ENCODE data around the gene AMMECR1.

Gene AMMECR1

GRCh38 chrX:110173192-110174175 is 144.4 kb downstream of the AMMECR1 start:
- H3K4me2 ChIP-seq (ENCODE audit: low read depth, low read length), result no peak overlapping the region

GRCh38 chrX:110172215-110172614 is 145.7 kb downstream of the AMMECR1 start:
- H2AFZ ChIP-seq (ENCODE audit: low read length), result no peak overlapping the region
- no peaks in the 10 kb centered on the region for H4K20me1 ChIP-seq (ENCODE audit: insufficient read depth, low read length)
- H3K36me3 ChIP-seq (replicated peaks; ENCODE audit: insufficient read depth, low read length), result no peaks in the 10 kb centered on the region
- no peaks in the 10 kb centered on the region for H3K4me1 ChIP-seq (ENCODE audit: low read length)
- H3K9ac ChIP-seq (ENCODE audit: low read length), result no peak overlapping the region
- H3K4me3 ChIP-seq (ENCODE audit: low read length), result no peak overlapping the region
- H3K9me2 ChIP-seq (replicated peaks; ENCODE audit: insufficient read depth, low read length), result no peaks in the 10 kb centered on the region
- no peaks in the 10 kb centered on the region for H3K27me3 ChIP-seq (replicated peaks; ENCODE audit: insufficient read depth, low read length)
- H3K9me3 ChIP-seq (replicated peaks; ENCODE audit: insufficient read depth, low read length), result no peaks in the 10 kb centered on the region
- no peaks in the 10 kb centered on the region for H3F3A ChIP-seq (ENCODE audit: insufficient read depth, low read length)
- no peak for DNase-seq
- H3K79me2 ChIP-seq (ENCODE audit: low read length), result peaks cover 4% of the 10 kb centered on the region; the same call in 1 of the 2 replicates
- no peak overlapping the region for H3K4me2 ChIP-seq (ENCODE audit: low read depth, low read length)
- TF ChIP-seq CTCF (IDR thresholded peaks at IDR 0.05; ENCODE audit: low read length), result no peak
- TF ChIP-seq EZH2 (optimal IDR thresholded peaks at IDR 0.05; ENCODE audit: low read depth, low read length), result no peak
- TF ChIP-seq EZH2phosphoT487 (IDR thresholded peaks at IDR 0.05; ENCODE audit: low read length), result no peak
- H3K27ac ChIP-seq (ENCODE audit: low read length), result no peak overlapping the region

More at GRCh38 chrX:110173192-110174175, 144.4 kb downstream of the AMMECR1 start:
- Histone ChIP-seq H3K4me1 (ENCODE audit: low read length) (no peaks in the 10 kb centered on the region), H2AFZ (ENCODE audit: low read length) (no peak overlapping the region), H3K9me3 (replicated peaks; ENCODE audit: insufficient read depth, low read length) (no peaks in the 10 kb centered on the region), H3F3A (ENCODE audit: insufficient read depth, low read length) (no peaks in the 10 kb centered on the region), H3K27me3 (replicated peaks; ENCODE audit: insufficient read depth, low read length) (no peaks in the 10 kb centered on the region), H3K27ac (ENCODE audit: low read length) (no peak overlapping the region), H3K79me2 (ENCODE audit: low read length) (peaks cover 4% of the 10 kb centered on the region; the same call in 1 of the 2 replicates), H3K36me3 (replicated peaks; ENCODE audit: insufficient read depth, low read length) (no peaks in the 10 kb centered on the region), H3K9ac (ENCODE audit: low read length) (no peak overlapping the region), H3K9me2 (replicated peaks; ENCODE audit: insufficient read depth, low read length) (no peaks in the 10 kb centered on the region), H3K4me3 (ENCODE audit: low read length) (no peak overlapping the region), H4K20me1 (ENCODE audit: insufficient read depth, low read length) (no peaks in the 10 kb centered on the region)
- DNase-seq, result no peak
- TF ChIP-seq CTCF (IDR thresholded peaks at IDR 0.05; ENCODE audit: low read length) (no peak), EZH2 (optimal IDR thresholded peaks at IDR 0.05; ENCODE audit: low read depth, low read length) (no peak), EZH2phosphoT487 (IDR thresholded peaks at IDR 0.05; ENCODE audit: low read length) (no peak)

- TF ChIP-seq CTCF (IDR thresholded peaks at IDR 0.05; ENCODE audit: low read length) (no peak), EZH2 (optimal IDR thresholded peaks at IDR 0.05; ENCODE audit: low read depth, low read length) (no peak), EZH2phosphoT487 (IDR thresholded peaks at IDR 0.05; ENCODE audit: low read length) (no peak)
- H3K4me2 ChIP-seq (ENCODE audit: low read depth, low read length), result no peak overlapping the region
- H3K9me2 ChIP-seq (replicated peaks; ENCODE audit: insufficient read depth, low read length), result no peaks in the 10 kb centered on the region
- no peak overlapping the region for H3K4me3 ChIP-seq (ENCODE audit: low read length)
- H3K9ac ChIP-seq (ENCODE audit: low read length), result no peak overlapping the region
- no peaks in the 10 kb centered on the region for H3K27me3 ChIP-seq (replicated peaks; ENCODE audit: insufficient read depth, low read length)
- no peak overlapping the region for H3K27ac ChIP-seq (ENCODE audit: low read length)
- H3K79me2 ChIP-seq (ENCODE audit: low read length), result no peaks in the 10 kb centered on the region
- no peaks in the 10 kb centered on the region for H3K4me1 ChIP-seq (ENCODE audit: low read length)
- no peak for DNase-seq
- H4K20me1 ChIP-seq (ENCODE audit: insufficient read depth, low read length), result no peaks in the 10 kb centered on the region
- H2AFZ ChIP-seq (ENCODE audit: low read length), result no peak overlapping the region
- H3F3A ChIP-seq (ENCODE audit: insufficient read depth, low read length), result no peaks in the 10 kb centered on the region
- H3K36me3 ChIP-seq (replicated peaks; ENCODE audit: insufficient read depth, low read length), result no peaks in the 10 kb centered on the region
- no peaks in the 10 kb centered on the region for H3K9me3 ChIP-seq (replicated peaks; ENCODE audit: insufficient read depth, low read length)
These were observed 146.4 kb downstream of the AMMECR1 start for GRCh38 chrX:110171442-110171841.

Measured in MM.1S (cell line).